IPS-18a (cell line): ENCODE measurements around the gene TPRG1L.

Experiments
- H3K27ac ChIP-seq: one replicate; pipeline ENCODE4 v1.5.1; 2013; ENCODE audit warnings: low read length
- H3K27me3 ChIP-seq: one replicate; pipeline ENCODE4 v1.6.1; 2013; ENCODE audit warnings: mild to moderate bottlenecking, low read length; ENCODE audit not compliant: control insufficient read depth, insufficient read depth
- H3K36me3 ChIP-seq: one replicate; pipeline ENCODE4 v1.6.1; 2013; ENCODE audit warnings: low read depth, low read length; ENCODE audit not compliant: control insufficient read depth
- H3K4me1 ChIP-seq: one replicate; pipeline ENCODE4 v1.6.1; 2013; ENCODE audit warnings: low read depth, low read length; ENCODE audit not compliant: control insufficient read depth
- H3K4me3 ChIP-seq: one replicate; pipeline ENCODE4 v1.5.1; 2013; ENCODE audit warnings: low read length
- H3K9ac ChIP-seq: one replicate; pipeline ENCODE4 v1.6.1; 2013; ENCODE audit warnings: mild to moderate bottlenecking, low read length, moderate library complexity
- H3K9me3 ChIP-seq: one replicate; pipeline ENCODE4 v1.6.1; 2013; ENCODE audit warnings: low read depth, low read length; ENCODE audit not compliant: control insufficient read depth

The TPRG1L gene

GRCh38 chr1:3603571-3604467 is 21.0 kb upstream of the TPRG1L start:
- Histone ChIP-seq H3K27me3 (no peaks in the 10 kb centered on the region), H3K27ac (no peak overlapping the region), H3K4me1 (no peaks in the 10 kb centered on the region), H3K36me3 (no peaks in the 10 kb centered on the region), H3K9me3 (no peaks in the 10 kb centered on the region), H3K9ac (no peak overlapping the region), H3K4me3 (no peak overlapping the region)

- no peak overlapping the region for H3K27ac ChIP-seq
- no peak overlapping the region for H3K4me3 ChIP-seq
- no peaks in the 10 kb centered on the region for H3K36me3 ChIP-seq
- no peaks in the 10 kb centered on the region for H3K4me1 ChIP-seq
- H3K9ac ChIP-seq = no peak overlapping the region
- no peaks in the 10 kb centered on the region for H3K27me3 ChIP-seq
- H3K9me3 ChIP-seq = no peaks in the 10 kb centered on the region
Observed at GRCh38 chr1:3604468-3604974, 20.3 kb upstream of the TPRG1L start.

GRCh38 chr1:3604997-3605823 is 19.6 kb upstream of the TPRG1L start:
- no peaks in the 10 kb centered on the region for H3K4me1 ChIP-seq
- H3K4me3 ChIP-seq = no peak overlapping the region
- H3K9ac ChIP-seq = no peak overlapping the region
- H3K36me3 ChIP-seq = no peaks in the 10 kb centered on the region
- H3K9me3 ChIP-seq = no peaks in the 10 kb centered on the region
- H3K27ac ChIP-seq = no peak overlapping the region
- peaks cover 3% of the 10 kb centered on the region for H3K27me3 ChIP-seq

- H3K4me1 ChIP-seq = no peaks in the 10 kb centered on the region
- no peaks in the 10 kb centered on the region for H3K36me3 ChIP-seq
- H3K27me3 ChIP-seq = peaks cover 12% of the 10 kb centered on the region
- H3K9me3 ChIP-seq = no peaks in the 10 kb centered on the region
- H3K9ac ChIP-seq = no peak overlapping the region
- no peak overlapping the region for H3K27ac ChIP-seq
- H3K4me3 ChIP-seq = no peak overlapping the region
Observed at GRCh38 chr1:3606779-3607702, 17.8 kb upstream of the TPRG1L start.

GRCh38 chr1:3607703-3608065 is 17.1 kb upstream of the TPRG1L start:
- Histone ChIP-seq H3K9ac (no peak overlapping the region), H3K4me3 (no peak overlapping the region), H3K4me1 (no peaks in the 10 kb centered on the region), H3K27me3 (peaks cover 19% of the 10 kb centered on the region), H3K36me3 (no peaks in the 10 kb centered on the region), H3K27ac (no peak overlapping the region), H3K9me3 (no peaks in the 10 kb centered on the region)

GRCh38 chr1:3608154-3608553 is 16.7 kb upstream of the TPRG1L start:
- Histone ChIP-seq H3K27ac (no peak overlapping the region), H3K9ac (no peak overlapping the region), H3K36me3 (no peaks in the 10 kb centered on the region), H3K4me3 (no peak overlapping the region), H3K4me1 (peaks cover 1% of the 10 kb centered on the region), H3K27me3 (peaks cover 23% of the 10 kb centered on the region), H3K9me3 (no peaks in the 10 kb centered on the region)

GRCh38 chr1:3609016-3609768 is 15.6 kb upstream of the TPRG1L start:
- H3K27ac ChIP-seq = no peak overlapping the region
- H3K4me3 ChIP-seq = no peak overlapping the region
- H3K9me3 ChIP-seq = no peaks in the 10 kb centered on the region
- H3K27me3 ChIP-seq = peaks cover 25% of the 10 kb centered on the region
- H3K36me3 ChIP-seq = no peaks in the 10 kb centered on the region
- peaks cover 12% of the 10 kb centered on the region for H3K4me1 ChIP-seq
- H3K9ac ChIP-seq = no peak overlapping the region

GRCh38 chr1:3609769-3610526 is 14.9 kb upstream of the TPRG1L start:
- Histone ChIP-seq H3K36me3 (no peaks in the 10 kb centered on the region), H3K27ac (no peak overlapping the region), H3K9me3 (no peaks in the 10 kb centered on the region), H3K4me1 (peaks cover 17% of the 10 kb centered on the region), H3K9ac (peak overlapping the region; percentile 63), H3K27me3 (peaks cover 25% of the 10 kb centered on the region), H3K4me3 (peak overlapping the region; percentile 62)

- Histone ChIP-seq H3K9ac (peak overlapping the region; percentile 63), H3K9me3 (no peaks in the 10 kb centered on the region), H3K36me3 (no peaks in the 10 kb centered on the region), H3K27me3 (peaks cover 25% of the 10 kb centered on the region), H3K4me1 (peaks cover 17% of the 10 kb centered on the region), H3K27ac (no peak overlapping the region), H3K4me3 (peak overlapping the region; percentile 62)
Observed at GRCh38 chr1:3610527-3611169, 14.2 kb upstream of the TPRG1L start.
